Gastrocnemius medialis (tissue), 4 donors: ENCODE data around the gene ENKD1. TPM values are rescaled to one million over a fixed set of nuclear protein-coding genes. Genes with fewer than 3 reads are reported as not detected.

Experiments
- ATAC-seq, 2 donors: fragments of 150-250 bp; one replicate each; pipeline ENCODE4 v1.9.1; 2016
- DNase-seq, 2 donors: peaks; one replicate each; pipeline ENCODE4 v3.0.0-alpha.2; 2019
- H3K27ac ChIP-seq, 4 donors: fragments of 200-600 bp; sonication (generic); 1 replicate in 1 of 4; 2 replicates in 3 of 4; pipeline ENCODE4 v1.5.1; 2016 to 2018; ENCODE audit warnings: mild to moderate bottlenecking in 2 of 4, moderate library complexity in 1 of 4
- H3K27me3 ChIP-seq, 3 donors: fragments of 200-600 bp; sonication (generic) in 2 of 3; 1 replicate in 1 of 3; 2 replicates in 2 of 3; pipeline versions ENCODE4 v1.5.1 to v1.6.0; 2016 to 2019; ENCODE audit warnings: mild to moderate bottlenecking in 1 of 3, moderate library complexity in 1 of 3
- H3K36me3 ChIP-seq, 2 donors: fragments of 200-600 bp; sonication (generic) in 1 of 2; one replicate each; pipeline ENCODE4 v1.5.1; 2017 to 2018
- H3K4me1 ChIP-seq, 2 donors: fragments of 200-600 bp; sonication (generic) in 1 of 2; one replicate each; pipeline ENCODE4 v1.5.1; 2016 to 2017; ENCODE audit warnings: mild to moderate bottlenecking in 2 of 2
- H3K4me3 ChIP-seq, 4 donors: fragments of 200-600 bp; sonication (generic) in 3 of 4; 1 replicate in 1 of 4; 2 replicates in 3 of 4; pipeline ENCODE4 v1.5.1; 2016 to 2019; ENCODE audit warnings: mild to moderate bottlenecking in 2 of 4
- H3K9me3 ChIP-seq, 3 donors: fragments of 200-600 bp; sonication (generic) in 2 of 3; 1 replicate in 1 of 3; 2 replicates in 2 of 3; pipeline ENCODE4 v1.5.1; 2016 to 2019
- CTCF ChIP-seq, 5 experiments: fragments of 450-650 bp in 3 of 5; fragments of 200-600 bp in 2 of 5; sonication (generic) in 2 of 5; IDR thresholded peaks in 4 of 5; conservative IDR thresholded peaks in 1 of 5; 1 replicate in 4 of 5; 2 replicates in 1 of 5; pipeline ENCODE4 v1.5.1; 2016 to 2019; ENCODE audit warnings: antibody characterized with exemption in 5 of 5, mild to moderate bottlenecking in 3 of 5, moderate library complexity in 3 of 5
- POLR2A ChIP-seq, 2 donors: fragments of 450-650 bp; IDR thresholded peaks; one replicate each; pipeline ENCODE4 v1.6.1; 2017; ENCODE audit warnings: antibody characterized with exemption in 2 of 2, mild to moderate bottlenecking in 2 of 2, moderate library complexity in 2 of 2
- in situ Hi-C, 4 donors: fragments of 200-750 bp; cut with MboI; loops; one replicate each; pipeline versions ENCODE4 v1.15.0 to v1.8.0; 2017; ENCODE audit warnings: low sequenced_read_pairs in 4 of 4
- intact Hi-C: fragments of 100-400 bp; cut with DNase I; formaldehyde crosslinking; loops from one replicate; pipeline ENCODE4 v1.15.1; 2023; ENCODE audit warnings: low total_unique reads
- total RNA-seq, 4 donors: library from RNA; depleted of rRNA; stranded (reverse); fragments of >200 nt; gene quantifications; one replicate each; pipeline versions ENCODE4 v1.1.0 to v1.2.3, GENCODE V29; 2016

ENKD1 gene
- total RNA-seq, 4 donors from 2014 or later: 8.1 to 14.2 (median 11.2) TPM

- Histone ChIP-seq H3K4me1 (peaks cover 25 to 29% of the 10 kb centered on the region in 2 donors), H3K4me3 (peak overlapping the region; percentile 75 to 91 (median 86)), H3K27me3 (no peaks in the 10 kb centered on the region), H3K36me3 (peaks cover 0 to 12% of the 10 kb centered on the region in 2 donors), H3K27ac (peak overlapping the region; percentile 86 to 92 (median 92)), H3K9me3 (no peaks in the 10 kb centered on the region)
- intact Hi-C loops: loop anchor here (1.0 kb wide), 1 partner anchor 104 kb away; the partner anchor contains the start of gene CTCF
- ATAC-seq (no peak), DNase-seq (no peak)
- TF ChIP-seq CTCF (IDR thresholded peaks at IDR 0.05 in 4 of 5, conservative IDR thresholded peaks at IDR 0.05 in 1 of 5) (no peak), POLR2A (IDR thresholded peaks at IDR 0.05) (no peak)
- in situ Hi-C loops: loop anchor here in 2 of 4 donors (10.0 kb wide), 2 partner anchors 111 to 141 kb away; partner anchors contain the start of gene RIPOR1 (in 1 of the 2)
Measured at GRCh38 chr16:67666032-67666551, 458 bp downstream of the ENKD1 start.

GRCh38 chr16:67665598-67665997 is 952 bp downstream of the ENKD1 start:
- H3K27ac ChIP-seq: peak overlapping the region in 1 of 4 donors; percentile 86
- peaks cover 27 to 30% of the 10 kb centered on the region in 2 donors for H3K4me1 ChIP-seq
- no peaks in the 10 kb centered on the region for H3K27me3 ChIP-seq

GRCh38 chr16:67664871-67665270 is 1.7 kb downstream of the ENKD1 start:
- intact Hi-C loops (no loop called here), in situ Hi-C loops (loop anchor here in 2 of 4 donors (10.0 kb wide), 2 partner anchors 110 to 140 kb away; partner anchors contain the start of gene RIPOR1 (in 1 of the 2))
- Histone ChIP-seq H3K9me3 (no peaks in the 10 kb centered on the region), H3K36me3 (peaks cover 0 to 12% of the 10 kb centered on the region in 2 donors), H3K4me1 (peaks cover 27 to 30% of the 10 kb centered on the region in 2 donors), H3K27me3 (no peaks in the 10 kb centered on the region), H3K4me3 (no peak overlapping the region), H3K27ac (no peak overlapping the region)
- TF ChIP-seq CTCF (IDR thresholded peaks at IDR 0.05 in 4 of 5, conservative IDR thresholded peaks at IDR 0.05 in 1 of 5): no peak
- no peak for TF ChIP-seq POLR2A (IDR thresholded peaks at IDR 0.05)
- DNase-seq (no peak), ATAC-seq (no peak)

More at GRCh38 chr16:67665598-67665997, 952 bp downstream of the ENKD1 start:
- peaks cover 0 to 12% of the 10 kb centered on the region in 2 donors for H3K36me3 ChIP-seq
- in situ Hi-C loops: loop anchor here in 2 of 4 donors (10.0 kb wide), 2 partner anchors 111 to 141 kb away; partner anchors contain the start of gene RIPOR1 (in 1 of the 2)
- no peaks in the 10 kb centered on the region for H3K9me3 ChIP-seq
- intact Hi-C loops: no loop called here
- TF ChIP-seq POLR2A (IDR thresholded peaks at IDR 0.05): no peak
- DNase-seq (no peak), ATAC-seq (no peak)
- peak overlapping the region; percentile 75 to 91 (median 86) for H3K4me3 ChIP-seq

DNA sequence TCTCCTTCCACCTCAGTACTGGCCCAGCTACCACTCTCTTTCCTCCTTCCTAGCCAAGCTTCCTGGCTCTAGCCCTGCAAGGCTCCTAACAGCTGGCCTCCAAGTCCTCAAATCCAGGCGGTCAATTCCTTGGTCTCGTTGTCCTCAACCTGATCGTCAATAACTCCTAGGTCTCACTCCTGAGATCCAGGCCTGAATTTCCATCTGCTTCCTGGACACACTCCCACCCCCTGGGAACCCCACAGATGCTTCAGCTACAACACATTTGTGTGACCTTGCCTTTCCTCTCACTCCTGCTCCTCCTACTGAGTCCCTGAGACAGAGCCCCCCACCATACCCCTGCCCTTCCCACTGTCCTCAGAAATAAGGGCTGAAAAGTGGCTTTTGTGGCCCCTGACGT is 2.3 kb downstream of the ENKD1 start:
- Histone ChIP-seq H3K27me3 (no peaks in the 10 kb centered on the region), H3K9me3 (no peaks in the 10 kb centered on the region), H3K4me3 (no peak overlapping the region), H3K4me1 (peaks cover 30 to 36% of the 10 kb centered on the region in 2 donors), H3K36me3 (peaks cover 0 to 12% of the 10 kb centered on the region in 2 donors), H3K27ac (no peak overlapping the region)
- DNase-seq (no peak), ATAC-seq (no peak)
- in situ Hi-C loops (loop anchor here in 2 of 4 donors (10.0 kb wide), 2 partner anchors 109 to 139 kb away; partner anchors contain the start of gene RIPOR1 (in 1 of the 2)), intact Hi-C loops (no loop called here)
- TF ChIP-seq POLR2A (IDR thresholded peaks at IDR 0.05): no peak

- no peak for DNase-seq
- ATAC-seq: no peak
- Histone ChIP-seq H3K27me3 (no peaks in the 10 kb centered on the region), H3K9me3 (no peaks in the 10 kb centered on the region), H3K36me3 (peaks cover 0 to 12% of the 10 kb centered on the region in 2 donors), H3K4me3 (no peak overlapping the region), H3K27ac (no peak overlapping the region), H3K4me1 (peaks cover 35 to 40% of the 10 kb centered on the region in 2 donors)
- intact Hi-C loops (no loop called here), in situ Hi-C loops (loop anchor here in 2 of 4 donors (10.0 kb wide), 2 partner anchors 109 to 139 kb away; partner anchors contain the start of gene RIPOR1 (in 1 of the 2))
- TF ChIP-seq POLR2A (IDR thresholded peaks at IDR 0.05) (no peak), CTCF (IDR thresholded peaks at IDR 0.05 in 4 of 5, conservative IDR thresholded peaks at IDR 0.05 in 1 of 5) (no peak)
Measured at GRCh38 chr16:67663877-67664222, 2.7 kb downstream of the ENKD1 start.
